ENCODE data around the gene OR2A5. TPM values are rescaled to one million over a fixed set of nuclear protein-coding genes. Genes with fewer than 3 reads are reported as not detected.

The OR2A5 gene
- total and polyA plus RNA-seq, 2 experiments from 2014 or later: not detected

DNA sequence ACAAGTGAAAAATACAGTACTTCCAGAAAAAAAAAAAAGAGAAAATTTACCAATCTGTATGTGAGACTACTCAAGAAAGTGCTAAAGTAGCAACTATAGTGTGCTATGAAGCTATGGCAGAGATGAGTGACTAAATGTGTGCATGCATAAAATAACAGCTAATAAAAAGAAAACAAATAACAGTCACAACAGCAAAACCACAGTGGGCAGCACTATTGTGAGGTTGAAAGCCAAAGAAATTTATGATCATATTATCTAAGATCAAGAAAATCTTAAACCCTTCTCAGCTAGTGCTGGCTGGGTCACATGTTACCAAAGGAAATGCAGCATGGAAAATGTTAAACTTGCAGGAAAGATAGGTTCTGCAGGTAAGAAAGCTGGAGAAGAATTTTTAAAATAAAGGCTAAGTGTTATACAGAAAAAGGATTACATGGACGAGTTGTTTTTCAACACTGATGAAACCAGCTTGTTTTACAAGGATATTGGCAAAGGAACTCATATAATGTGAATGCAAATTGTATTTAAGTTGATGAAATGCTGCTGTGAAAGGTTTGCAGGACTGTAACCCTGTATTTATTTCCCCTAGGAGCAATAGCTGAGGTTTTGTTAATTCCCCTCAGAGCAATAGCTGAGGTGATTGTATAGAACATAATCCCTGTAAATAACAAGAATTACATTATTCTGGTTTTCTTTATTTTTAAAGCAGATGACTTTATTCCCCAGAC is 15.6 kb upstream of the OR2A5 start:
- H3K4me3 ChIP-seq: no peak overlapping the region
- no peak overlapping the region for H3K27ac ChIP-seq
- no peaks in the 10 kb centered on the region for H3F3A ChIP-seq (ENCODE audit: insufficient read depth)
- no peak overlapping the region for H3K4me2 ChIP-seq (ENCODE audit: unreplicated experiment)
- DNase-seq: no peak
- H3K79me2 ChIP-seq (ENCODE audit: insufficient read depth): no peaks in the 10 kb centered on the region
- no peaks in the 10 kb centered on the region for H4K20me1 ChIP-seq (ENCODE audit: insufficient read depth)
- no peak for TF ChIP-seq EZH2 (IDR thresholded peaks at IDR 0.05; ENCODE audit: insufficient read depth, poor library complexity, severe bottlenecking)
- no peak for TF ChIP-seq EZH2phosphoT487 (IDR thresholded peaks at IDR 0.05; ENCODE audit: insufficient read depth, low read depth)
- H3K36me3 ChIP-seq (ENCODE audit: low read depth): no peaks in the 10 kb centered on the region
- no peaks in the 10 kb centered on the region for H3K27me3 ChIP-seq (replicated peaks; ENCODE audit: insufficient read depth)
- in situ Hi-C loops (cut with MboI): no loop called here
- H3K9me2 ChIP-seq (ENCODE audit: insufficient read depth): no peaks in the 10 kb centered on the region
- no peak overlapping the region for H3K9ac ChIP-seq
- H3K4me1 ChIP-seq (ENCODE audit: insufficient read depth): no peaks in the 10 kb centered on the region
- H3K9me3 ChIP-seq (ENCODE audit: low read depth): no peaks in the 10 kb centered on the region
- WGBS, 2 experiments (ENCODE audit: low coverage in 1 of 2, low lambda C conversion rate in 2 of 2, missing lambda C conversion rate in 2 of 2): 32 to 44% methylated on average over 1 of the region's 1 CpG
- no peak overlapping the region for H2AFZ ChIP-seq

DNA sequence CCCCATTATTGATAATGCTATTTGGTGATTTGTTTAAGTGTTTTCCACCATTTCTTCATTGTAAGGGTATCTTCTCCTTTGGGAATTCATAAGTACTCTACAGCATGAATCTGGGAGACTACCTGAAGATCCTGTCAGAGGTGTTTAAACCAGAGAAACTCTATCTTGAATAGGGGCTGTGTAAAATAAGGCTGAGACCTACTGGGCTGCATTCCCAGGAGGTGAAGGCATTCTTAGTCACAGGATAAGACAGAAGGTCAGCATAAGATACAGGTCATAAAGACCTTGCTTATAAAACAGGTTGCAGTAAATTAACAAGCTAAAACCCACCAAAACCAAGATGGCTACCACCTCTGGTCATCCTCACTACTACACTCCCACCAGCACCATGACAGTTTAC is 13.4 kb upstream of the OR2A5 start:
- no peaks in the 10 kb centered on the region for H3K9me2 ChIP-seq (ENCODE audit: insufficient read depth)
- no peak overlapping the region for H3K27ac ChIP-seq
- no peak overlapping the region for H3K9ac ChIP-seq
- no peaks in the 10 kb centered on the region for H4K20me1 ChIP-seq (ENCODE audit: insufficient read depth)
- no peak overlapping the region for H3K4me3 ChIP-seq
- no peaks in the 10 kb centered on the region for H3K36me3 ChIP-seq (ENCODE audit: low read depth)
- in situ Hi-C loops (cut with MboI): no loop called here
- H3K4me2 ChIP-seq (ENCODE audit: unreplicated experiment): no peak overlapping the region
- H3F3A ChIP-seq (ENCODE audit: insufficient read depth): no peaks in the 10 kb centered on the region
- H3K79me2 ChIP-seq (ENCODE audit: insufficient read depth): no peaks in the 10 kb centered on the region
- H3K9me3 ChIP-seq (ENCODE audit: low read depth): no peaks in the 10 kb centered on the region
- no peak for TF ChIP-seq EZH2phosphoT487 (IDR thresholded peaks at IDR 0.05; ENCODE audit: insufficient read depth, low read depth)
- TF ChIP-seq EZH2 (IDR thresholded peaks at IDR 0.05; ENCODE audit: insufficient read depth, poor library complexity, severe bottlenecking): no peak
- no peak for DNase-seq
- H3K27me3 ChIP-seq (replicated peaks; ENCODE audit: insufficient read depth): no peaks in the 10 kb centered on the region
- no peak overlapping the region for H2AFZ ChIP-seq
- H3K4me1 ChIP-seq (ENCODE audit: insufficient read depth): no peaks in the 10 kb centered on the region

DNA sequence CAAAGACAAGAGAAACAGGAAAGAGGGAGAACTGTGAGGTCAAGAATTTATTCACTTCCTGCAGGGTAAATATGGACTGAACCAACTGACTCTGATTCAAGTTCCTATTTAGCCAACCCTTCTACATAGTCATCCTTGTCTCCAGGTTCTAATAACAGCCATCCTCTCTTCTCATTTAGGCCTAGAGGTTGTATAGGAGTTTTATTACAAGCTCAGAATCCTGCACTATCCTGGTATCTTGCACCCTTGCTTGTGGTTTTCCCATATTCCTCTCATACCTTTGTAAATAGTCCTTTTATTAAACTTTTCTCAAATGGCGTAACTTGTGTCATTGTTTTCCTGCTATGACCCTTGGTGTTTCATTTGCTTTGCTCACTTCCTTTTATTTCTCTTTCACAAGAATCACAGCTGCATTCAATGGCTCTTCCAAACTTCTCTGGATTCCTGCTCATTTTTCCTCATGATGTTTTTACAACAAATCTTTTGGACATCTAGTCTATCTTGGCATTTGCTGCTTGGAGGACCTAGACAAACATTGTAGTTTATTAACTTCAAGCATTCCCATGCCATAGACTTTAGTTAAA is 12.4 kb upstream of the OR2A5 start:
- WGBS, 2 experiments (ENCODE audit: low coverage in 1 of 2, low lambda C conversion rate in 2 of 2, missing lambda C conversion rate in 2 of 2): 92 to 100% methylated on average over 1 of the region's 1 CpG
- TF ChIP-seq EZH2phosphoT487 (IDR thresholded peaks at IDR 0.05; ENCODE audit: insufficient read depth, low read depth) (no peak), EZH2 (IDR thresholded peaks at IDR 0.05; ENCODE audit: insufficient read depth, poor library complexity, severe bottlenecking) (no peak)
- no peaks in the 10 kb centered on the region for H3F3A ChIP-seq (ENCODE audit: insufficient read depth)
- no peaks in the 10 kb centered on the region for H4K20me1 ChIP-seq (ENCODE audit: insufficient read depth)
- H3K4me2 ChIP-seq (ENCODE audit: unreplicated experiment): no peak overlapping the region
- no peaks in the 10 kb centered on the region for H3K36me3 ChIP-seq (ENCODE audit: low read depth)
- H3K9me2 ChIP-seq (ENCODE audit: insufficient read depth): no peaks in the 10 kb centered on the region
- no peak overlapping the region for H2AFZ ChIP-seq
- no peak overlapping the region for H3K9ac ChIP-seq
- H3K27ac ChIP-seq: no peak overlapping the region
- no peaks in the 10 kb centered on the region for H3K4me1 ChIP-seq (ENCODE audit: insufficient read depth)
- DNase-seq: no peak
- H3K79me2 ChIP-seq (ENCODE audit: insufficient read depth): no peaks in the 10 kb centered on the region
- no peak overlapping the region for H3K4me3 ChIP-seq
- in situ Hi-C loops (cut with MboI): no loop called here
- H3K9me3 ChIP-seq (ENCODE audit: low read depth): no peaks in the 10 kb centered on the region
- H3K27me3 ChIP-seq (replicated peaks; ENCODE audit: insufficient read depth): no peaks in the 10 kb centered on the region

DNA sequence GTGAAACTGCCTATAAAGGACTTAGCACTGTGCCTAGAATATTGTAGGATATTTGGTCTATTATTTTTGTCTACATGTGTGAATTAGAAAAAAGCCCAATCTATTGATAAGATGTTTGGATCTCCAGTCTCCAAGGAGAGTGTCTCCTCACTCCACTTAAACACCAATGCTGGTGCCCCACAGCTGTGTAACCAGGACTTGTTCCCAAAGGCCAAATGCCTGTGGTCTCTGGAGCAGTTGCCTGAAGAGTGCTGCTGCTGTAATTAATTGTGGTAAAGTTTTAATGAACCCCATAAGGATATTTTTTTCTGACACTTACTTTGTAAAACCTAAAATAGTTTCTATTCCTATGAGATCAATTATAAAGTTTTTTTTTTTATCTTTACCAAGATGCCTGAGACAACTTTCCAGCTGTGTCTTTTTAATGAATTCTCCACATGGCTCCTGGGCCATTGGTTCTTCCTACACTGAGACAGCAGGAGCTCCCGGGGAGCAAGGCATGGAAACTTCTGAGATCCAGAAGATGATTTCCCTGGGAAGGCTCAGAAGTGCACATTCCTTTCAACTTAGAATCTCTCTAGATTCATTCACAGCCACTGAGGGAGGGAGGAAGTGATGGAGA is 11.2 kb upstream of the OR2A5 start:
- H3K27me3 ChIP-seq (replicated peaks; ENCODE audit: insufficient read depth): 0 out of 2 replicates have a peak, but pooled peaks cover 6% of the 10 kb centered on the region
- H3K9ac ChIP-seq: no peak overlapping the region
- no peaks in the 10 kb centered on the region for H3K9me2 ChIP-seq (ENCODE audit: insufficient read depth)
- no peak overlapping the region for H3K4me3 ChIP-seq
- H3K4me1 ChIP-seq (ENCODE audit: insufficient read depth): no peaks in the 10 kb centered on the region
- H3K79me2 ChIP-seq (ENCODE audit: insufficient read depth): no peaks in the 10 kb centered on the region
- no peak overlapping the region for H2AFZ ChIP-seq
- no peaks in the 10 kb centered on the region for H3K36me3 ChIP-seq (ENCODE audit: low read depth)
- H3K27ac ChIP-seq: no peak overlapping the region
- TF ChIP-seq EZH2phosphoT487 (IDR thresholded peaks at IDR 0.05; ENCODE audit: insufficient read depth, low read depth) (no peak), EZH2 (IDR thresholded peaks at IDR 0.05; ENCODE audit: insufficient read depth, poor library complexity, severe bottlenecking) (no peak)
- no peaks in the 10 kb centered on the region for H3K9me3 ChIP-seq (ENCODE audit: low read depth)
- WGBS, 2 experiments (ENCODE audit: low coverage in 1 of 2, low lambda C conversion rate in 2 of 2, missing lambda C conversion rate in 2 of 2): 4 to 6% methylated on average over 1 of the region's 1 CpG
- in situ Hi-C loops (cut with MboI): no loop called here
- H3F3A ChIP-seq (ENCODE audit: insufficient read depth): no peaks in the 10 kb centered on the region
- peak; percentile 13 for DNase-seq
- no peak overlapping the region for H3K4me2 ChIP-seq (ENCODE audit: unreplicated experiment)
- no peaks in the 10 kb centered on the region for H4K20me1 ChIP-seq (ENCODE audit: insufficient read depth)
